CD4-positive, alpha-beta memory T cell (primary cell): ENCODE data around the gene CELF2. TPM values are rescaled to one million over a fixed set of nuclear protein-coding genes. Genes with fewer than 3 reads are reported as not detected.

Experiments
- CTCF ChIA-PET: fragments of 350-600 bp; sonication (Branson Sonifier 250); formaldehyde crosslinking; loops from one replicate; lab custom pipeline; 2021; ENCODE audit warnings: inconsistent platforms; ENCODE audit not compliant: partially characterized antibody; lab: Charles Lee
- POLR2A ChIA-PET: fragments of 350-600 bp; sonication (Branson Sonifier 250); formaldehyde crosslinking; loops from one replicate; lab custom pipeline; 2021; ENCODE audit not compliant: partially characterized antibody; lab: Charles Lee
- DNase-seq, 5 donors: peaks; one replicate each; pipeline versions ENCODE4 v3.0.0 to v3.0.0-alpha.2; 2020 to 2022; ENCODE audit warnings: mixed read lengths in 1 of 5
- H3K27ac ChIP-seq: one replicate; pipeline ENCODE4 v1.7.0; 2013; ENCODE audit warnings: low read depth, low read length
- H3K27me3 ChIP-seq: 2 replicates; pipeline ENCODE4 v1.7.0; 2013; ENCODE audit warnings: mild to moderate bottlenecking, low read length, moderate library complexity; ENCODE audit not compliant: insufficient read depth
- H3K36me3 ChIP-seq: 2 replicates; pipeline ENCODE4 v1.7.0; 2013; ENCODE audit warnings: mild to moderate bottlenecking, low read length, moderate library complexity; ENCODE audit not compliant: insufficient read depth
- H3K4me1 ChIP-seq: 2 replicates; pipeline ENCODE4 v1.7.0; 2013; ENCODE audit warnings: mild to moderate bottlenecking, low read length, moderate library complexity; ENCODE audit not compliant: insufficient read depth
- H3K4me3 ChIP-seq, 2 donors: one replicate each; pipeline ENCODE4 v1.7.0; 2013; ENCODE audit warnings: low read length in 2 of 2, mild to moderate bottlenecking in 1 of 2
- H3K9me3 ChIP-seq, 2 donors: one replicate each; pipeline ENCODE4 v1.7.0; 2013; ENCODE audit warnings: low read length in 2 of 2, control low read depth in 1 of 2; ENCODE audit not compliant: control insufficient read depth in 1 of 2
- H3K27ac Mint-ChIP-seq, 7 donors: one replicate each; pipeline ENCODE4 v1.8.0; 2020 to 2021; ENCODE audit warnings: mixed read lengths in 7 of 7, mild to moderate bottlenecking in 6 of 7, inconsistent platforms in 3 of 7, moderate library complexity in 3 of 7
- H3K27me3 Mint-ChIP-seq, 2 donors: one replicate each; pipeline ENCODE4 v1.8.0; 2020 to 2021; ENCODE audit warnings: mixed read lengths in 2 of 2
- H3K36me3 Mint-ChIP-seq, 2 donors: one replicate each; pipeline ENCODE4 v1.8.0; 2020 to 2021; ENCODE audit warnings: mixed read lengths in 2 of 2, inconsistent platforms in 1 of 2, mild to moderate bottlenecking in 1 of 2
- H3K4me1 Mint-ChIP-seq, 4 donors: one replicate each; pipeline ENCODE4 v1.8.0; 2020 to 2021; ENCODE audit warnings: mixed read lengths in 4 of 4, mild to moderate bottlenecking in 1 of 4
- H3K4me3 Mint-ChIP-seq, 8 donors: one replicate each; pipeline ENCODE4 v1.8.0; 2020 to 2021; ENCODE audit warnings: mixed read lengths in 8 of 8, mild to moderate bottlenecking in 7 of 8, moderate library complexity in 6 of 8, inconsistent platforms in 3 of 8
- H3K9me3 Mint-ChIP-seq, 8 donors: one replicate each; pipeline ENCODE4 v1.8.0; 2020 to 2021; ENCODE audit warnings: mixed read lengths in 8 of 8, mild to moderate bottlenecking in 5 of 8, inconsistent platforms in 3 of 8, moderate library complexity in 1 of 8
- intact Hi-C: fragments of 100-400 bp; cut with micrococcal nuclease; formaldehyde crosslinking; loops from one replicate; pipeline ENCODE4 v1.15.1; 2023
- polyA plus RNA-seq, 2 donors: library from polyadenylated mRNA; unstranded; fragments of 300-500 nt; fragmentation: Illumina TruSeq; gene quantifications; one replicate each; pipeline ENCODE4 v1.2.3, GENCODE V29; 2021
- total RNA-seq, 2 experiments: library from RNA; stranded (reverse); gene quantifications; one replicate each; pipeline ENCODE4 v1.2.3, GENCODE V29; 2021

The CELF2 gene
- total and polyA plus RNA-seq, 4 experiments from 2014 or later, result 122 to 180 (median 167) TPM

DNA sequence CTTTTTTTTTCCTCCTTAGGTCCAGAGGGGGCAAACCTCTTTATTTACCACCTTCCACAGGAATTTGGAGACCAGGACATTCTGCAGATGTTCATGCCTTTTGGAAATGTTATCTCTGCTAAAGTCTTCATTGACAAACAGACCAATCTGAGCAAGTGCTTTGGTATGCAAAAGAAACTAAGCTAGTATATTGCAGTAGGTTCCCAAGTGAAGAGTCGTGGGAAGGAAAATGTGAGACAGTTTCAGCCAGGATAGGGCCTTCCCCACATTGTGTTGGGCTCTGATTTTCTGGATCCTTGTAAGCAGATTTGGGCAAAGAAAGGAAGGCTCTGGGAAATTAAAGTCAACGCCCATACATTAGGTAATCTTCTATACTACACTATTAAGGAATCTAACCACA lies 308.1 kb downstream of the CELF2 start:
- peaks cover 3% of the 10 kb centered on the region for H3K4me1 ChIP-seq
- ChIA-PET POLR2A (no interaction called here), CTCF (no interaction called here)
- H3K4me3 Mint-ChIP-seq, result peak overlapping the region in 1 of 8 donors; percentile 12
- H3K4me3 ChIP-seq, result no peak overlapping the region
- DNase-seq, result no peak
- no peak overlapping the region for H3K27ac ChIP-seq
- peaks cover 0 to 10% (median 0%) of the 10 kb centered on the region in 8 donors for H3K9me3 Mint-ChIP-seq
- H3K9me3 ChIP-seq, result no peaks in the 10 kb centered on the region
- H3K27ac Mint-ChIP-seq, result peak overlapping the region in 4 of 7 donors; percentile 49 to 91 (median 72)
- peaks cover 80 to 95% of the 10 kb centered on the region in 2 donors for H3K36me3 Mint-ChIP-seq
- H3K4me1 Mint-ChIP-seq, result peaks cover 15 to 27% (median 21%) of the 10 kb centered on the region in 4 donors
- no peaks in the 10 kb centered on the region for H3K27me3 ChIP-seq
- intact Hi-C loops, result no loop called here
- peaks cover 91% of the 10 kb centered on the region for H3K36me3 ChIP-seq
- no peaks in the 10 kb centered on the region for H3K27me3 Mint-ChIP-seq

DNA sequence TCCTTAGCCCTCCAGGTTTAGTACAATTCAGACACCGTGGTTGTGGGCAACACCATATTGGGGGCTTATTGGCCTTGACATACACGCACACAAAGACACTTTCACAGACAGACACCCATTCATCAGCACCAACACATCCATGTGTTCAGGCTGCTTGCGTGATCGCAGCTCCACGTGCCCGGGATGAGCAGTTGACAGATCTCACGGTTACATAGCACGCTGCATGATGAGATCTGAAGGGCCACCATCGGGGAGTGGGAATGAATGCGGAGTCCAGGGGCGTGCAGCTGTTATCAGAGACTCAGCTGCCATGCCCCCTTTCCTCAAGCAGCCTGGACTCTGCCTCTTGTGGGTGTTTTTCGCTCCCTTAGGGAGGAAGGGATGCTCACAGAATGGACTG lies 308.6 kb downstream of the CELF2 start:
- Histone ChIP-seq H3K9me3 (no peaks in the 10 kb centered on the region), H3K27ac (no peak overlapping the region), H3K4me1 (peaks cover 3% of the 10 kb centered on the region), H3K27me3 (no peaks in the 10 kb centered on the region), H3K36me3 (peaks cover 86% of the 10 kb centered on the region), H3K4me3 (no peak overlapping the region)
- peaks cover 76 to 92% of the 10 kb centered on the region in 2 donors for H3K36me3 Mint-ChIP-seq
- DNase-seq, result no peak
- peak overlapping the region in 1 of 8 donors; percentile 12 for H3K4me3 Mint-ChIP-seq
- intact Hi-C loops, result no loop called here
- H3K9me3 Mint-ChIP-seq, result peaks cover 0 to 10% (median 0%) of the 10 kb centered on the region in 8 donors
- peak overlapping the region in 5 of 7 donors; percentile 25 to 91 (median 72) for H3K27ac Mint-ChIP-seq
- H3K4me1 Mint-ChIP-seq, result peaks cover 15 to 24% (median 18%) of the 10 kb centered on the region in 4 donors
- CTCF ChIA-PET, result no interaction called here
- H3K27me3 Mint-ChIP-seq, result no peaks in the 10 kb centered on the region
- POLR2A ChIA-PET, result no interaction called here

DNA sequence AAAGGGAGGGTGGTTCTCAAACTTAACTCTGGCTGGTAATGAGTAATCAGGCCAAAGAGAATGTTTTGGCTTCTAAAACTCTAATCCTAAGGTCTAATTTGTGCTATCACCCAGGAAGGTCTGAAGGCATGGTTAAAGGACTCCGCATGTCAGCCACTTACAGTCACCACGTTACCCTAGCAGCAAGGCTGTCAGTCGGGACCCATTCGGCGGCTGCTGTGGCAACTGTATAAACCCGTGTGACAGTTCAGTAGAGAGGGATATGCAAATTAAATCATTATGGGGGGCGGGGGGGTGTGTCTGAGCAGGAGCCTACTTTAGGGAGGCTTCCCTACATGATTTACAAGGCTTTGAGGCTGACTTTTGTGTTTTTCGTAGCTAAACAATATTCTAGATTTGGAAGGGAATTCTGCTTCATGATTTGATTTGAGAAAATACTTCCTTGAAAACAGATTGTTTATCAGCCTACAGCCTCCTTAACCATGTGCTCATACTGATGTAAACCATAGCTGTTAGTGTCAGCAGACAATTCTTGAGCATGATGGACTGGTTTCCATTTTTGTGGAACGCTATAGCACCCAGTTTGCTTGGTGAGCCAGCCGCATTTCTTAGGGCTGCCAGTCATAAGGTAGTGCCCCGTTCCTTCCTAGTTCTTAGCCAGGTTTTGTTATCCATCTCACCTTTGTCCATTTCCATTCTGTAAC lies 309.4 kb downstream of the CELF2 start:
- H3K27me3 Mint-ChIP-seq, result no peaks in the 10 kb centered on the region
- CTCF ChIA-PET, result interaction anchor here (0.5 kb wide), 1 partner anchor 132 kb away, joined by 3 read pairs; no protein-coding TSS in a partner anchor
- peaks cover 85% of the 10 kb centered on the region for H3K36me3 ChIP-seq
- peak overlapping the region; percentile 37 to 84 (median 65) for H3K27ac Mint-ChIP-seq
- H3K9me3 ChIP-seq, result no peaks in the 10 kb centered on the region
- H3K27me3 ChIP-seq, result no peaks in the 10 kb centered on the region
- POLR2A ChIA-PET, result no interaction called here
- H3K4me1 Mint-ChIP-seq, result peaks cover 9 to 24% (median 16%) of the 10 kb centered on the region in 4 donors
- intact Hi-C loops, result no loop called here
- H3K4me1 ChIP-seq, result peaks cover 3% of the 10 kb centered on the region
- no peak overlapping the region for H3K4me3 Mint-ChIP-seq
- no peak overlapping the region for H3K4me3 ChIP-seq
- DNase-seq, result no peak
- H3K27ac ChIP-seq, result no peak overlapping the region
- peaks cover 70 to 90% of the 10 kb centered on the region in 2 donors for H3K36me3 Mint-ChIP-seq
- H3K9me3 Mint-ChIP-seq, result peaks cover 0 to 10% (median 0%) of the 10 kb centered on the region in 8 donors

DNA sequence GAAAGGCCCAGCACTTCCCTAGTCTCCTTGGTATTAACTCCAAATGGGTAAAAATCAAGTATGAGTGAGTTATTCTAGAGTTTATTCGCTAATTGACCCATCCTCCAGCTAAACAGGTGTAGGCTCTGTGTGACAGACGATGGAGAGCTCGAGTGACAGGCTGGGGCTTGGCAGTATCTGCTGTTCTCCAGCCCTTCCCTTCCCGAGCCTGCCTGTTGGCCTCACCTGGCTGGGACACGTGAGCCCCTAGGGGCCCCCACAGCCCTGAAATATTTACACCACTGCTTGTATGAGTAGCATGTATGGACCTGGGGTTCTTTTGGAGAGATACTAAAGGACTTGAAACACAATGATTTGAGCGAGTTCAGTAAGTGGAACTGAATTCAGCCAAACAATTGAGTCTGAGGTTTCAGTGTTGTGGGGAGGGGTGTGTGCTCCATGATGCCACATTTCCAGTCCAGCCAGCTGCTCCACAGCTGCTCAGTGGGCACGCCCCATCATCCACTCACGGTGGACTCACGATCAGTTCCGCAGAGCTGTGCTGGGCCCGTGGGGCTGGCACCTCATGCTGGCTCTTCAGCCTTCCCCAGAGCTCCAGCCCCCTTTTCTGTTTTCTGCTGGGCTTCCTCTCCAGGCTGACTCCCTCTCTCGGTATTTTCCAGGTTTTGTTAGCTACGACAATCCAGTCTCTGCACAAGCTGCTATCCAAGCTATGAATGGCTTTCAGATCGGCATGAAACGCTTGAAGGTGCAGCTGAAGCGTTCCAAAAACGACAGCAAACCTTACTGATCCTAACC lies 310.8 kb downstream of the CELF2 start:
- Histone ChIP-seq H3K36me3 (peaks cover 82% of the 10 kb centered on the region), H3K4me1 (peaks cover 3% of the 10 kb centered on the region), H3K4me3 (no peak overlapping the region), H3K9me3 (no peaks in the 10 kb centered on the region), H3K27ac (no peak overlapping the region), H3K27me3 (no peaks in the 10 kb centered on the region)
- POLR2A ChIA-PET, result no interaction called here
- peak overlapping the region in 6 of 7 donors; percentile 53 to 84 (median 74) for H3K27ac Mint-ChIP-seq
- peaks cover 16 to 32% (median 21%) of the 10 kb centered on the region in 4 donors for H3K4me1 Mint-ChIP-seq
- CTCF ChIA-PET, result no interaction called here
- DNase-seq, result no peak
- peaks cover 0 to 11% (median 0%) of the 10 kb centered on the region in 8 donors for H3K9me3 Mint-ChIP-seq
- intact Hi-C loops, result no loop called here
- H3K36me3 Mint-ChIP-seq, result peaks cover 71 to 88% of the 10 kb centered on the region in 2 donors
- H3K27me3 Mint-ChIP-seq, result no peaks in the 10 kb centered on the region
- H3K4me3 Mint-ChIP-seq, result peak overlapping the region in 1 of 8 donors; percentile 43

DNA sequence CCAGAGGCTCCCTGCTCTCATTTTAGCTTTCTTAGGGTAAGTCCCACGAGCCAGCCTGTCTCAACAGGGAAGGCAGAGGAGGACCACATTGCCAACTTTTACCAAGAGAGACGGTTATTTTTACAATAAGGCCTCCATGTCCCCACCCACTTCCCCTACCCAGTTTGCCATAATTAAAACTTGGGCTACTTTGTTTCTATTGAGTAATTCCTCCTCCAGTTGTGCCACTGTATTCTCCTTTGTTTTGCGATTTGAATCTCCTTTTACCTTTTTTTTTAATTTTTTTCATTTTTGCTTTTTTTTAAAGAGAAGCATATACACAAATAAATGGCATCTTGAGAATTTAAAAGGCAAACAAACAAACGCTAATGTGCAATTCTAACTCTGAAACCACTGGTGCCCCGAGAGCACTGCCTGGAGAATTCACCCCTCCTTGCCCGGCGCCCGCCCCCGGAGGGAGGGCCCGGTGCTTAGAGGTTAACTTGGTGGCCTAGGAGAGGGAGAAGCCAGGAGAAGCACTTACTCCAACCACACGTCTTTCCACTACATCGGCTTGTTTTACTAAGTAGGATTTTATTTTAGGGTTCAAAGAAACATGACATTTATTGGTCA lies 311.5 kb downstream of the CELF2 start:
- H3K27ac ChIP-seq, result no peak overlapping the region
- H3K27me3 Mint-ChIP-seq, result no peaks in the 10 kb centered on the region
- ChIA-PET CTCF (no interaction called here), POLR2A (no interaction called here)
- intact Hi-C loops, result no loop called here
- peaks cover 69 to 87% of the 10 kb centered on the region in 2 donors for H3K36me3 Mint-ChIP-seq
- peaks cover 78% of the 10 kb centered on the region for H3K36me3 ChIP-seq
- DNase-seq, result no peak
- H3K27me3 ChIP-seq, result no peaks in the 10 kb centered on the region
- peaks cover 0 to 11% (median 0%) of the 10 kb centered on the region in 8 donors for H3K9me3 Mint-ChIP-seq
- no peaks in the 10 kb centered on the region for H3K9me3 ChIP-seq
- peaks cover 3% of the 10 kb centered on the region for H3K4me1 ChIP-seq
- no peak overlapping the region for H3K4me3 ChIP-seq
- H3K4me1 Mint-ChIP-seq, result peaks cover 17 to 33% (median 22%) of the 10 kb centered on the region in 4 donors
- peak overlapping the region in 6 of 7 donors; percentile 42 to 81 (median 74) for H3K27ac Mint-ChIP-seq
- peak overlapping the region in 1 of 8 donors; percentile 43 for H3K4me3 Mint-ChIP-seq

DNA sequence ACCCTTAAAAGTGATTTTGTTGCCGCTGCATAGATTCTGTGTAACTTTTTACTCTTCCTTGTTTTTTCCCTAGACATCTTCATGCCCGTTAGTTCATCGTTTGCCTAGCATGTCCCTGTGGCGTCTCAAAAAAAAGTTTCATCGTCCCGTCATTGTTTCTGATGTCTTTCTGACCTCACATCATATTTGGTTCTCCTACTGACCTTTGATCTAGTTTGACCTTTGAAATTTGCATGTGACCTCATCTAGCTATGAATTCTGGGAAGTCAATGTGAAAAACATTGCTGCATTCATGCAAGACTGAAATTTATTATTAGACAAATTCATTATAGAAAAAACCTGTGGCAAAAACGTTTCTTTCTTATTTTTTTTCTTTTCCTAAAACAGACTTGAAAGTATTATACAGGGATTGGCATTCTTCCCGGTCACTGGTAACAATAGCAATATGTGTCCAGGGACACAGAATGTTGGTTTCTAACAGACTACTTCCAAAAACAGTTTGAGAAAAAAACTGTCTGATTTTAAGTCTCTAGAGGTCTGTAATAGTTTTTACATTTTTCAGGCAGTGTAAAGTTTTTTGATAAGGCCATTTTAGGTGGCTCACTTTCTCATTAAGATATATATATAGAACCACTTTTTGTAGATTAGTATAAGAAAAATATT lies 312.8 kb downstream of the CELF2 start:
- CTCF ChIA-PET, result no interaction called here
- Mint-ChIP-seq H3K4me1 (peaks cover 22 to 33% (median 29%) of the 10 kb centered on the region in 4 donors), H3K27me3 (no peaks in the 10 kb centered on the region), H3K36me3 (peaks cover 69 to 87% of the 10 kb centered on the region in 2 donors), H3K4me3 (no peak overlapping the region), H3K9me3 (peaks cover 0 to 12% (median 0%) of the 10 kb centered on the region in 8 donors), H3K27ac (peak overlapping the region in 5 of 7 donors; percentile 8 to 76 (median 50))
- Histone ChIP-seq H3K4me3 (no peak overlapping the region), H3K36me3 (peaks cover 72% of the 10 kb centered on the region), H3K27ac (no peak overlapping the region), H3K4me1 (peaks cover 3% of the 10 kb centered on the region), H3K27me3 (no peaks in the 10 kb centered on the region), H3K9me3 (no peaks in the 10 kb centered on the region)
- POLR2A ChIA-PET, result no interaction called here
- DNase-seq, result no peak
- intact Hi-C loops, result loop anchor here (5.0 kb wide), 1 partner anchor 142 kb away; no protein-coding TSS in a partner anchor
